Thyroid gland (tissue), 4 donors: ENCODE results near the gene CALR.

Experiments
- CTCF ChIP-seq, 6 experiments: fragments of 200-600 bp in 3 of 6; fragments of 450-650 bp in 3 of 6; sonication (generic) in 3 of 6; IDR thresholded peaks; one replicate each; pipeline ENCODE4 v1.5.1; 2016 to 2019; ENCODE audit warnings: antibody characterized with exemption in 6 of 6, mild to moderate bottlenecking in 2 of 6, inconsistent platforms in 1 of 6, moderate library complexity in 1 of 6
- POLR2A ChIP-seq, 2 donors: fragments of 450-650 bp; IDR thresholded peaks; one replicate each; pipeline ENCODE4 v1.6.1; 2017; ENCODE audit warnings: antibody characterized with exemption in 2 of 2, mild to moderate bottlenecking in 2 of 2, moderate library complexity in 1 of 2

- TF ChIP-seq CTCF (IDR thresholded peaks at IDR 0.05), result no peak
- TF ChIP-seq POLR2A (IDR thresholded peaks at IDR 0.05), result no peak
These were observed 46.3 kb downstream of the CALR start for GRCh38 chr19:12984683-12985048.
